T-helper 2 cell treated with Interferon-gamma antibody and Interleukin-4, amounts not matched to agents 100 ng/mL and 5 ng/mL, for 36 hours (primary cell): ENCODE measurements around the gene CAMK2D. TPM values are rescaled to one million over a fixed set of nuclear protein-coding genes. Genes with fewer than 3 reads are reported as not detected.
"Not testable (repeated sequence)": the region's sequence is repeated elsewhere in the genome, so short reads cannot be mapped to it uniquely, and the experiment has no call there.

ENCODE experiments used
- intact Hi-C: fragments of 100-400 bp; cut with micrococcal nuclease; formaldehyde crosslinking; loops from one replicate; pipeline ENCODE4 v1.15.1; 2023
- total RNA-seq: library from RNA; stranded (reverse); gene quantifications from 2 replicates; pipeline ENCODE4 v1.2.3, GENCODE V29; 2022

Gene CAMK2D
- total RNA-seq, 1 donor from 2014 or later = 30.8 TPM

GRCh38 chr4:113689394-113689793 is 72.1 kb downstream of the CAMK2D start:
- intact Hi-C loops = no loop called here

GRCh38 chr4:113687067-113687718 is 74.3 kb downstream of the CAMK2D start:
- intact Hi-C loops = no loop called here

- intact Hi-C loops = not testable (repeated sequence)
Measured at GRCh38 chr4:113685157-113685556, 76.4 kb downstream of the CAMK2D start.

- intact Hi-C loops = loop anchor here (1.0 kb wide), 1 partner anchor 9 kb away; no protein-coding TSS in a partner anchor
Measured at GRCh38 chr4:113684534-113685091, 76.9 kb downstream of the CAMK2D start.

- intact Hi-C loops = loop anchor here (1.0 kb wide), 5 partner anchors 47 to 136 kb away; no protein-coding TSS in a partner anchor
Measured at GRCh38 chr4:113682730-113683537, 78.6 kb downstream of the CAMK2D start.

- intact Hi-C loops = no loop called here
Measured at GRCh38 chr4:113678641-113679040, 82.9 kb downstream of the CAMK2D start.

GRCh38 chr4:113677325-113677724 is 84.2 kb downstream of the CAMK2D start:
- intact Hi-C loops = loop anchor here (2.0 kb wide), 1 partner anchor 111 kb away; no protein-coding TSS in a partner anchor

GRCh38 chr4:113675731-113676697 is 85.5 kb downstream of the CAMK2D start:
- intact Hi-C loops = loop anchor here (2.0 kb wide), 1 partner anchor 109 kb away; no protein-coding TSS in a partner anchor

GRCh38 chr4:113674733-113675132 is 86.8 kb downstream of the CAMK2D start:
- intact Hi-C loops = no loop called here

GRCh38 chr4:113674251-113674650 is 87.3 kb downstream of the CAMK2D start:
- intact Hi-C loops = no loop called here

- intact Hi-C loops = no loop called here
Measured at GRCh38 chr4:113673450-113673849, 88.1 kb downstream of the CAMK2D start.

GRCh38 chr4:113666386-113667114 is 95.0 kb downstream of the CAMK2D start:
- intact Hi-C loops = no loop called here

GRCh38 chr4:113665036-113665435 is 96.5 kb downstream of the CAMK2D start:
- intact Hi-C loops = no loop called here

- intact Hi-C loops = no loop called here
Measured at GRCh38 chr4:113662581-113662980, 99.0 kb downstream of the CAMK2D start.

GRCh38 chr4:113659127-113659526 is 102.4 kb downstream of the CAMK2D start:
- intact Hi-C loops = no loop called here

- intact Hi-C loops = no loop called here
Measured at GRCh38 chr4:113657586-113658233, 103.8 kb downstream of the CAMK2D start.

- intact Hi-C loops = no loop called here
Measured at GRCh38 chr4:113653871-113654270, 107.7 kb downstream of the CAMK2D start.

- intact Hi-C loops = no loop called here
Measured at GRCh38 chr4:113646442-113646822, 115.1 kb downstream of the CAMK2D start.

- intact Hi-C loops = no loop called here
Measured at GRCh38 chr4:113645771-113646441, 115.6 kb downstream of the CAMK2D start.
